OCI-LY3 (cell line): ENCODE results near the gene TMEM163.

ENCODE experiments used
- H2AFZ ChIP-seq: fragments of 200-600, 300-600 bp; shearing (Covaris generic); 2 replicates; pipeline ENCODE4 v1.6.0; 2014; ENCODE audit warnings: antibody characterized with exemption, low read depth, low read length
- H3K27ac ChIP-seq: fragments of 200-600, 300-600 bp; sonication (generic); 2 replicates; pipeline ENCODE4 v1.5.1; 2014; ENCODE audit warnings: mild to moderate bottlenecking, low read length, moderate library complexity, mixed read lengths
- H3K27me3 ChIP-seq: fragments of 200-600, 300-600 bp; sonication (generic); 2 replicates; pipeline ENCODE4 v1.6.1; 2014; ENCODE audit warnings: low read depth, low read length, mixed read lengths
- H3K36me3 ChIP-seq: fragments of 200-600, 300-600 bp; sonication (generic); replicated peaks from 2 replicates; pipeline ENCODE3; 2014; ENCODE audit warnings: low read depth, low read length, mixed read lengths
- H3K4me1 ChIP-seq: fragments of 300-600, 200-600 bp; sonication (generic); 2 replicates; pipeline ENCODE4 v1.6.1; 2014; ENCODE audit warnings: low read length, mixed read lengths
- H3K4me2 ChIP-seq: fragments of 200-600, 300-600 bp; sonication (generic); 2 replicates; pipeline ENCODE4 v1.6.1; 2014; ENCODE audit warnings: low read length, mixed read lengths
- H3K4me3 ChIP-seq: fragments of 300-600, 200-600 bp; sonication (generic); 2 replicates; pipeline ENCODE4 v1.5.1; 2014; ENCODE audit warnings: antibody characterized with exemption, mild to moderate bottlenecking, low read length, moderate library complexity
- H3K79me2 ChIP-seq: fragments of 300-600, 200-600 bp; shearing (Covaris generic); 2 replicates; pipeline ENCODE4 v1.6.1; 2014; ENCODE audit warnings: mild to moderate bottlenecking, low read length, mixed read lengths
- H3K9ac ChIP-seq: fragments of 300-600, 200-600 bp; shearing (Covaris generic); 2 replicates; pipeline ENCODE4 v1.6.0; 2014; ENCODE audit warnings: mild to moderate bottlenecking, low read length, moderate library complexity
- H3K9me3 ChIP-seq: fragments of 200-600, 300-600 bp; shearing (Covaris generic); 2 replicates; pipeline ENCODE4 v1.6.1; 2014; ENCODE audit warnings: low read length, mixed read lengths; ENCODE audit not compliant: insufficient read depth
- H4K20me1 ChIP-seq: fragments of 200-600, 300-600 bp; sonication (generic); 2 replicates; pipeline ENCODE4 v1.6.1; 2016; ENCODE audit warnings: low read length, mixed read lengths; ENCODE audit not compliant: insufficient read depth
- CTCF ChIP-seq: fragments of 200-600, 300-600 bp; sonication (generic); IDR thresholded peaks from 2 replicates; pipeline ENCODE4 v1.5.1; 2014; ENCODE audit warnings: antibody characterized with exemption, low read length, low read depth
- EZH2phosphoT487 ChIP-seq: fragments of 200-600 bp; shearing (Covaris generic); IDR thresholded peaks from 2 replicates; pipeline ENCODE4 v1.6.1; 2018; ENCODE audit warnings: antibody characterized with exemption, mixed run types, low read depth

Gene TMEM163

GRCh38 chr2:134634054-134634753 lies 84.6 kb downstream of the TMEM163 start:
- H3K9ac ChIP-seq: no peak overlapping the region
- no peak overlapping the region for H3K27ac ChIP-seq
- peaks cover 56% of the 10 kb centered on the region for H3K79me2 ChIP-seq
- H4K20me1 ChIP-seq: no peaks in the 10 kb centered on the region
- no peak overlapping the region for H3K4me3 ChIP-seq
- peaks cover 3% of the 10 kb centered on the region for H3K36me3 ChIP-seq
- no peak overlapping the region for H3K4me2 ChIP-seq
- no peak overlapping the region for H2AFZ ChIP-seq
- TF ChIP-seq CTCF: no peak
- TF ChIP-seq EZH2phosphoT487: no peak
- peaks cover 17% of the 10 kb centered on the region for H3K4me1 ChIP-seq
- no peaks in the 10 kb centered on the region for H3K9me3 ChIP-seq
- no peaks in the 10 kb centered on the region for H3K27me3 ChIP-seq

- TF ChIP-seq CTCF (no peak), EZH2phosphoT487 (no peak)
- Histone ChIP-seq H3K27ac (no peak overlapping the region), H3K4me3 (no peak overlapping the region), H3K4me2 (no peak overlapping the region), H3K9me3 (no peaks in the 10 kb centered on the region), H3K4me1 (peaks cover 26% of the 10 kb centered on the region), H2AFZ (no peak overlapping the region), H3K27me3 (no peaks in the 10 kb centered on the region), H3K36me3 (no peaks in the 10 kb centered on the region), H4K20me1 (no peaks in the 10 kb centered on the region), H3K79me2 (peaks cover 52% of the 10 kb centered on the region), H3K9ac (no peak overlapping the region)
Measured at GRCh38 chr2:134630504-134631159, 88.2 kb downstream of the TMEM163 start.

- no peak overlapping the region for H3K9ac ChIP-seq
- no peaks in the 10 kb centered on the region for H3K36me3 ChIP-seq
- H3K27ac ChIP-seq: no peak overlapping the region
- H3K4me1 ChIP-seq: peaks cover 36% of the 10 kb centered on the region
- TF ChIP-seq EZH2phosphoT487 (no peak), CTCF (no peak)
- H3K4me2 ChIP-seq: no peak overlapping the region
- H4K20me1 ChIP-seq: no peaks in the 10 kb centered on the region
- no peak overlapping the region for H3K4me3 ChIP-seq
- H3K9me3 ChIP-seq: no peaks in the 10 kb centered on the region
- no peaks in the 10 kb centered on the region for H3K27me3 ChIP-seq
- peaks cover 44% of the 10 kb centered on the region for H3K79me2 ChIP-seq
- no peak overlapping the region for H2AFZ ChIP-seq
Measured at GRCh38 chr2:134628453-134628852, 90.3 kb downstream of the TMEM163 start.

- H3K79me2 ChIP-seq: peaks cover 38% of the 10 kb centered on the region
- no peak overlapping the region for H3K27ac ChIP-seq
- no peak overlapping the region for H2AFZ ChIP-seq
- H3K9me3 ChIP-seq: no peaks in the 10 kb centered on the region
- peaks cover 52% of the 10 kb centered on the region for H3K4me1 ChIP-seq
- no peaks in the 10 kb centered on the region for H3K36me3 ChIP-seq
- no peaks in the 10 kb centered on the region for H4K20me1 ChIP-seq
- H3K4me3 ChIP-seq: no peak overlapping the region
- TF ChIP-seq CTCF (no peak), EZH2phosphoT487 (no peak)
- no peaks in the 10 kb centered on the region for H3K27me3 ChIP-seq
- no peak overlapping the region for H3K4me2 ChIP-seq
- no peak overlapping the region for H3K9ac ChIP-seq
Measured at GRCh38 chr2:134626781-134627180, 92.0 kb downstream of the TMEM163 start.
